Measurements from ENCODE around the gene HID1.

Gene HID1

DNA sequence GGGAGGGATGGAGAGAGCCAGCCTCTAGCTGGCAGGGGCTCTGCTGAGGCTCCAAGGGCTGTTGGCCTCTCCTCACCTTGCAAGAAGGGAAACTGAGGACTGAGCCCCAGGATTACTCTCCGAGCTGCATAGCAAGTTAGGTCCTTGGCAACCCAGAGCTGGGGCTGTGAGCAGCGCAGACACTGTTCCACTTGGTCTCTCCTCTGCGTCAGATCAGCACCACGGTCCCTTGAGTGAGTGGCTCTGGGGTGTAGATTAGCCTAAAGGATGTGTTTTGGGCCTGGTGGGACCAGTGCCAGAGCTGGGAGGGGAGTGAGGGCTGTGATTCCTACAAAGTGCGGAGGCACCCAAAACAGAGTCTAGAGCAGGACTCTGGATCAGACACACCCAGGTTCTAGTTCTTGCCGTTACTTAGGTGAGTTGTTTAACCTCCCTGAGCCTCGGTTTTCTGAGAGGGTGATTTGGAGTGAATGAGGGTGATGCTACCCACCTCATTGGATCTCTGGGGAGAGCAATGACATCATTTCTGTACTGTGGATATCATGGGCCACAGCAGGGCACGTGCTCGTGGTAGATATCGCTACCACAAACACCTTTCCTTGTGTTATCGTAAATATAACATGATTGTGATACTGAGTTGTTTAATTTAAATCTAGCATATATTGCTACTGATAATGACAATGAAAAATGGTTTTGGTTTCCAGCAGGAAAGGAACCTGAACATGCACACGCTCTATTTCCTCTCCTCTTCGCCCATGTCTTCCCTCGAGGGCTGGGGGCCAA lies 71.0 kb downstream of the HID1 start:
- no peak overlapping the region for H3K4me3 ChIP-seq (ENCODE audit: low read length)
- DNase-seq (ENCODE audit: low read depth) = no peak
- TF ChIP-seq, protein P1, sequence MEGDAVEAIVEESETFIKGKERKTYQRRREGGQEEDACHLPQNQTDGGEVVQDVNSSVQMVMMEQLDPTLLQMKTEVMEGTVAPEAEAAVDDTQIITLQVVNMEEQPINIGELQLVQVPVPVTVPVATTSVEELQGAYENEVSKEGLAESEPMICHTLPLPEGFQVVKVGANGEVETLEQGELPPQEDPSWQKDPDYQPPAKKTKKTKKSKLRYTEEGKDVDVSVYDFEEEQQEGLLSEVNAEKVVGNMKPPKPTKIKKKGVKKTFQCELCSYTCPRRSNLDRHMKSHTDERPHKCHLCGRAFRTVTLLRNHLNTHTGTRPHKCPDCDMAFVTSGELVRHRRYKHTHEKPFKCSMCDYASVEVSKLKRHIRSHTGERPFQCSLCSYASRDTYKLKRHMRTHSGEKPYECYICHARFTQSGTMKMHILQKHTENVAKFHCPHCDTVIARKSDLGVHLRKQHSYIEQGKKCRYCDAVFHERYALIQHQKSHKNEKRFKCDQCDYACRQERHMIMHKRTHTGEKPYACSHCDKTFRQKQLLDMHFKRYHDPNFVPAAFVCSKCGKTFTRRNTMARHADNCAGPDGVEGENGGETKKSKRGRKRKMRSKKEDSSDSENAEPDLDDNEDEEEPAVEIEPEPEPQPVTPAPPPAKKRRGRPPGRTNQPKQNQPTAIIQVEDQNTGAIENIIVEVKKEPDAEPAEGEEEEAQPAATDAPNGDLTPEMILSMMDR (conservative IDR thresholded peaks at IDR 0.05; ENCODE audit: low read length) = no peak

Data from AG10803 (cell line).